HG03095 (cell line): ENCODE data around the gene C17orf50.

Source experiments
- ATAC-seq: cut with Tn5 transposase; IDR thresholded peaks from one replicate; pipeline ENCODE4 v1.9.1; 2021; ENCODE audit warnings: moderate library complexity; ENCODE audit not compliant: unreplicated experiment

C17orf50 gene

GRCh38 chr17:35760587-35760986 lies at the start of gene C17orf50:
C17orf50 (plus strand) TSS chr17:35760887; CDS start chr17:35760942, 55 bp downstream.
- no peak for ATAC-seq

DNA sequence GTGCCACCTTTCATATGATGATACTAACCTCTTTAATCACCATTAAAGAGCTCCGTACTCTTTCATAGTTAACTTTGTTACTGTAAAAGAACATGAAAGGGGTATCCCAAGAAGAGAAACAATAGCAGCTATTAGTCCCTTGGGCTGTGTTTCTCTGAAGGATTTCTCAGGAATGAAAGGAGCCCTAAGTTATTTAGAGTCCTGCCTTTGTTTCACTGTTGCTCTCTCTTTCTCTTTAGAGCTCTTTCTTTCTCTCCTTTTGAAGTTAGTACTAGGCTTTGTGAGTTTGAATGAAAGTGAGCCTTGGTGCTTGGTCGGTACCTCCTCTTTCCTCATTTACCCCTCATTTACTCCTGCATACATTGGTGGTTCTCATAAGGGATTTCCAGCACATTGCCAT lies 49.7 kb upstream of the C17orf50 start:
- no peak for ATAC-seq

DNA sequence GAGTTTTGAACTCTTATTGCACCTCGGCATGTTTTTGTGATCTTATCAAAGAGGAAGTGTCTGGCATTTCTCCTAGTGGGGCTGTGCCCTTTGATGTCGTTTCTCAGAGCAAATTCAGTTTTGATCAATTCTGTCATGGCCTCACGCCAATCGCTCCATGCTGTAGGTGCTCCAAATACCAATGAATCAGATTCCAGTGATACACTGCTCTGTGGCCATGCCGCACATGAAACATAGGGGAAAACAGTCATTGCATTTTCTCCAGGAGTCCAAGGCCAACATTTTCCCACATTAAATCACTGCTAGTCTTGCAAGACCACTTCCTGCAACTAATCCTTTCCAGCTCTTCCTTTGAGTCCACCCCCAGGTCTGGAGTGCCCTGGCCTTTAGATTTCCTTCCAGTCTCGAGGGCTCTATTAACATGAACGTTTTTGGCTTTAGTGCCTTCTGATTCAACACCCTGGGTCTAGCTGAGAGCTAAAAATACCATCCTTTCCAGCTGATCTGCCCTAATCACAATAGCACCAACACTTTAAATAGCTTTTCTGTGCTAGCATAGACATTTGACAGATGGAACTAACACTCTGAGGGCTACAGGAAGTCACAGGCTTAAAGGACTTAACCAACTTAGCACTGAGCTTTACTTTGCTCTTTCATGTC lies 47.5 kb upstream of the C17orf50 start:
- ATAC-seq, result no peak

GRCh38 chr17:35714988-35715387 lies 45.7 kb upstream of the C17orf50 start:
- no peak for ATAC-seq

DNA sequence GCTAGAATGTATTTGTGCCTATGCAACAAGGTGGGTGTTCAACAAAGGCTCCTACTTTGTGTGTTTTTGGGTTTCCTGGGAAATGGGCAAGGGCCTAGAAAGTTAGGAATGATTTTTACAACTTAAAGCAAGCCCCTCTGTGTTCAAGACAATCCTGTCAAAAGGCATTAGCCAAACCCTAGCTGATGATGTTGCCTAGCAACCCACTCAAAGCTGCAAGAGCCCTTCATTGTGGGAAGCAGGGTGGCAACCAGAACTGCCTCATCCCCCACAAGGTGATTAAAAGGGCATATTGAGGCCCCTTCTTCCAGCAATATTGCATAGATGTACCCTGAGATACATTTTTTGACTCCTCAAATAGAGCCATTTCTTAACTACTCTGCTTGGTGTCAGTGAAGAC lies 45.3 kb upstream of the C17orf50 start:
- no peak for ATAC-seq

- no peak for ATAC-seq
Measured at GRCh38 chr17:35716173-35716572, 44.5 kb upstream of the C17orf50 start.

GRCh38 chr17:35716897-35717465 lies 43.7 kb upstream of the C17orf50 start:
- ATAC-seq, result no peak

GRCh38 chr17:35717475-35717874 lies 43.2 kb upstream of the C17orf50 start:
- ATAC-seq, result no peak

DNA sequence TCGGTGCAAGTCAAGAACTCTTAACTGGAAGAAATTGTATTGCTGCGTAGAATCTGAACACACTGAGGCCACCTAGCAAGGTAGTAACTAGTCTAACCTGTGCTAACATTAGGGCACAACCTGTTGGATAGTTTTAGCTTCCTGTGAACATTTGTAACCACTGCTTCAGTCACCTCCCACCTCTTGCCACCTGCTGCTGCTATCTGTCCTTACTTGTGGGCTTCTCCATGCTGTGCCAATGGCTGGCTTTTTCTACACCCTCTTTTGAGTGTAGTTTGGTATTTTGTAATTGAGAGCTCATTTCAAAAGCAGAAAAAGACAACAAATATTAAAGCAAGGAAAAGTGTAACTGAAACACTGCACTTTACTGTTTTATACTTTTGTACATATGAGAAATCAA lies 37.0 kb upstream of the C17orf50 start:
- ATAC-seq, result no peak

DNA sequence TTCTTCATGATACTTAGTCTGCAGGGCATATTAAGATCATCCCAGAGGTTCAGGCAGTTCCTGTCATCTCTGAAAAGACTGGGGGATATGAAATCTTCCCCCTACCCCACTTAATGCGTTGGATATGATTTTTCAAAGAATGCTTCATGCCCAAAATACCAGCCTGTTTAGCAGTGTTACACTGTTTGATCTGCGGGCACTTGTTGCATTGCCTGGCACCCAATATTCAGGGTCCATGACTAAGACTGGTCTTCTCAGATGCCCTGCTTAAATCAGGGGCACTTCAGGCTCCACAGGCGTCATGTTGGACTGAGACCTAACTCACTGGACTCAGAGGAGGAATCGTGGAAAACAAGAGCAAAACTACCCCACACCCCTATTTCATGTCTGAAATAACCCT lies 35.6 kb upstream of the C17orf50 start:
- no peak for ATAC-seq

GRCh38 chr17:35725802-35726126 lies 34.9 kb upstream of the C17orf50 start:
- no peak for ATAC-seq

GRCh38 chr17:35726127-35726952 lies 34.3 kb upstream of the C17orf50 start:
- no peak for ATAC-seq

DNA sequence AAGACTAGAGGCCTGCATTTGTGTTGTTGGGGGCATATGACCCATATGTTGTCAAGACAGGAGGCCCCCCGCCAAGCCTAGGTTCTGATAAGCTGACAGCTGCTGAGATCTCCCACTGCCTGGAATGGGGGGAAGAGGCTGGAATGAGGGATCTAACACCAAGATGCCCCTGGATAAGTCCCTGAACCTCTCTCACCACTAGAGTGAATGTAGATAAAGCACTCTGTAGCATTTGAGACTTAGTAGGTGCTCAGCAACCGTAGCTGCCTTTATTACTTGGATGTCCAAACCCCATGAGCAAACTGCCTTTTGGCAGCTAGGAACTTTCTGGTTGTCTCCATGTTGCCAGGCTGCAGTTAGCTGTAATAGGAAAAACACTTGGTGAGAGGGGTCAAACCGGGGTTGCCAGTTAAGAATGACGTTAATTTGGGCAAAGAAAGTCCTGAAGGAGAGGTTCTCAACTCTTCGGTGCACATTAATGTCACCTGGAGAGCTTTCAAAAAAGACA lies 33.7 kb upstream of the C17orf50 start:
- ATAC-seq, result no peak

- no peak for ATAC-seq
Measured at GRCh38 chr17:35727635-35728034, 33.1 kb upstream of the C17orf50 start.

DNA sequence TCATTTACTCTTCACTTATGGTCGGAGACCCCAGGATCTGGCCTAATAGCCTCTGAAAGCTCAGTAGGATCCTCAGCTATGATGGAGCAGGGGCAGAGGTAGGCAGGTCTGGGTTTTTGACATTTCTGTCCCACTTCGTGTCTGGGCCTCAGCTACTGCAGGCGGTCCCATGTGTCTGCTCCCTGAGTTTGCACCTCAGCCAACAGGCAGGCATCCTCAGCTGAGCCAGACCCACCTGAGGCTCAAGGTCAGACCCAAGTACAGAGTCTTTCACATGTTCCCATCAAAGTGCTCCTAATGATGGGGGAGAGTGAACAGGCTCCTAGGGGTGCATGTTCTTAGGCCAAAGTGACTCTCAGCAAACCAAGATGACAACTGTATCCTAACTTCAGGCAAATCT lies 32.1 kb upstream of the C17orf50 start:
- ATAC-seq, result no peak

- no peak for ATAC-seq
Measured at GRCh38 chr17:35729405-35729833, 31.3 kb upstream of the C17orf50 start.

- no peak for ATAC-seq
Measured at GRCh38 chr17:35730400-35731005, 30.2 kb upstream of the C17orf50 start.

GRCh38 chr17:35731239-35731916 lies 29.3 kb upstream of the C17orf50 start, which contains the start of gene RASL10B:
RASL10B (plus strand) TSS chr17:35731639; CDS start chr17:35735185, 3,546 bp downstream.
- ATAC-seq, result no peak

DNA sequence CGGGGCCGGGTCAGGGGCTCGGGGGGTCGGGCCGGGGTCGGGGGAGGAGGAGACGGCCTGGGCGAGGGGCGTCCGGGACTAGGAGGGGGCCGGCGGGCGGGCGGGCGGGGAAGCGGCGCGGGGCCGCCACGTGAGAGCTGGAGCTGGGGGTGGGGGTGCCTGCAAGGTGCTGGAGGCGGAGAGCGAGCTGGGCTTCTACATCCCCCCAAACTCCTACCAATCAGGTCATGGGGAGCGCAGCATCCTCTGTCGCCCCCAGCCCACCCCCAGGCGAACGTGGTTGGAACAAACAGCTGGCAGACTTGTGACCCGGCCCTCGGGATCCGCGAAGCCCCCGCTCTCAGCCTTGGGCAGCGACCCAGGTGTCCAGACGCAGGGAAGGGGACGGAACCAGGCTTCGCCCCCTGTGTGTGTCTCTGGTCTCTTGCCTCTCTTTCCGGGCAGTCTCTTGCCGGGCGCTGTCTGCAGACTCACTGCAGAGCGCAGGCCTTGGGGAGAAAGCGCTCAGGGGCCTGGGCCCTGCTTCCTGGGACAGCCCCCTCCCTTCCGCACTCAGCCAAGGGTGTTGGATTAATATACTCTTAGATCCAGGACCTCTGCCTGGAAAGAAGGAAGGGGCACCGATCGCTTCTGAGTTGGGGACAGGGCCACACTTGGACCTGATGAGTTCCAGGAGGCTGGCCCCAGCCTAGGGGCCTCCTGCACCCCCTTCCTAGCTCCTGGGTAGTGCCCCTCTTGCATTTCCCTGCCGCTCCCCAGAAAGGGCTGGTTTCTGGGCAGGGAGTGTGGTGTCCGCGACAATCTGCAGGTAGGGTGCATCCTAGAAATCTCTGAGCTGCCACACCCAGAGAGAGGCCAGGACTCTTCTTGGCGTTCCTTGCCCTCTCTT lies 28.5 kb upstream of the C17orf50 start:
- ATAC-seq, result no peak

DNA sequence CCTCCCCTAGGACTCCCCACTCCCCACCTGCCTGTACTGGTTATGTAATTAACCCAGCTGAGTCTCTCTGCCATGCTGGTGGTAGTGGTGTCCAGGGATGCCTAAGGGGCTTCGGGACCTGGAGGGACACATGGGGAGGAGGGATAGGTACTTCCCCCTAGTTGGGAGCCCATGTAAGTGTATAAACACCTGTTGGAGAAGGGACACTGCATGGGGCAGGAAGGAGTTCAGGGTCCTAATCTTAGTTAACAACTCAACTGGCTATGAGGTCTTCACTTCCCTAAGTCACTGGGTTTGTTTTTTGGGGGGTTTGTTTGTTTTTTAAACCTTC lies 27.9 kb upstream of the C17orf50 start:
- ATAC-seq, result no peak
